ENCODE results near the gene HHAT. TPM values are rescaled to one million over a fixed set of nuclear protein-coding genes. Genes with fewer than 3 reads are reported as not detected.

Gene HHAT
- total RNA-seq, 1 donor from 2014 or later = 11.4 TPM

- no peaks in the 10 kb centered on the region for H3K9me3 Mint-ChIP-seq (ENCODE audit: unreplicated experiment)
- peaks cover 52% of the 10 kb centered on the region for H3K4me1 Mint-ChIP-seq (ENCODE audit: low read depth, unreplicated experiment)
- Histone ChIP-seq H3K9ac (ENCODE audit: low read length) (no peak overlapping the region), H3K36me3 (ENCODE audit: insufficient read depth, low read length) (no peaks in the 10 kb centered on the region), H3K4me1 (ENCODE audit: insufficient read depth, low read length) (peaks cover 25% of the 10 kb centered on the region), H3K27me3 (ENCODE audit: insufficient read depth, low read length) (peaks cover 2% of the 10 kb centered on the region), H4K20me1 (ENCODE audit: insufficient read depth, low read length) (no peaks in the 10 kb centered on the region), H2AFZ (ENCODE audit: low read depth, low read length) (no peak overlapping the region), H3K4me2 (ENCODE audit: low read length) (no peak overlapping the region), H3K79me2 (ENCODE audit: insufficient read depth, low read length) (no peaks in the 10 kb centered on the region), H3K27ac (ENCODE audit: low read depth, low read length) (no peak overlapping the region), H3K9me3 (ENCODE audit: insufficient read depth, low read depth, low read length) (no peaks in the 10 kb centered on the region), H3K4me3 (ENCODE audit: insufficient read depth, low read depth, low read length) (no peak overlapping the region)
- no peaks in the 10 kb centered on the region for H3K36me3 Mint-ChIP-seq (ENCODE audit: low read depth, unreplicated experiment)
- no peak overlapping the region for H3K4me3 Mint-ChIP-seq (ENCODE audit: unreplicated experiment)
- peaks cover 1% of the 10 kb centered on the region for H3K27me3 Mint-ChIP-seq (ENCODE audit: low read depth, unreplicated experiment)
- DNase-seq (ENCODE audit: low read depth) (peak; percentile 70), FAIRE-seq (peak; percentile 37)
- TF ChIP-seq CTCF (IDR thresholded peaks at IDR 0.05; ENCODE audit: insufficient read depth, low read depth, low read length) (no peak), EZH2 (IDR thresholded peaks at IDR 0.05; ENCODE audit: insufficient read depth, low read length) (no peak)
- H3K27ac Mint-ChIP-seq (ENCODE audit: unreplicated experiment) = no peak overlapping the region
Measured at GRCh38 chr1:210397252-210397651, 68.5 kb downstream of the HHAT start.

- Mint-ChIP-seq H3K9me3 (ENCODE audit: unreplicated experiment) (no peaks in the 10 kb centered on the region), H3K27me3 (ENCODE audit: low read depth, unreplicated experiment) (peaks cover 2% of the 10 kb centered on the region), H3K27ac (ENCODE audit: unreplicated experiment) (no peak overlapping the region), H3K36me3 (ENCODE audit: low read depth, unreplicated experiment) (no peaks in the 10 kb centered on the region), H3K4me3 (ENCODE audit: unreplicated experiment) (no peak overlapping the region), H3K4me1 (ENCODE audit: low read depth, unreplicated experiment) (peaks cover 53% of the 10 kb centered on the region)
- no peak for TF ChIP-seq CTCF (IDR thresholded peaks at IDR 0.05; ENCODE audit: insufficient read depth, low read depth, low read length)
- Histone ChIP-seq H3K36me3 (ENCODE audit: insufficient read depth, low read length) (no peaks in the 10 kb centered on the region), H3K79me2 (ENCODE audit: insufficient read depth, low read length) (no peaks in the 10 kb centered on the region), H3K27me3 (ENCODE audit: insufficient read depth, low read length) (peaks cover 2% of the 10 kb centered on the region), H3K4me1 (ENCODE audit: insufficient read depth, low read length) (peaks cover 25% of the 10 kb centered on the region), H4K20me1 (ENCODE audit: insufficient read depth, low read length) (no peaks in the 10 kb centered on the region), H3K27ac (ENCODE audit: low read depth, low read length) (no peak overlapping the region), H3K4me3 (ENCODE audit: insufficient read depth, low read depth, low read length) (no peak overlapping the region), H2AFZ (ENCODE audit: low read depth, low read length) (no peak overlapping the region), H3K4me2 (ENCODE audit: low read length) (no peak overlapping the region), H3K9ac (ENCODE audit: low read length) (no peak overlapping the region), H3K9me3 (ENCODE audit: insufficient read depth, low read depth, low read length) (no peaks in the 10 kb centered on the region)
- FAIRE-seq (no peak), DNase-seq (ENCODE audit: low read depth) (no peak)
Measured at GRCh38 chr1:210397681-210398080, 69.0 kb downstream of the HHAT start.

- Mint-ChIP-seq H3K27me3 (ENCODE audit: low read depth, unreplicated experiment) (peaks cover 2% of the 10 kb centered on the region), H3K9me3 (ENCODE audit: unreplicated experiment) (no peaks in the 10 kb centered on the region), H3K27ac (ENCODE audit: unreplicated experiment) (no peak overlapping the region), H3K36me3 (ENCODE audit: low read depth, unreplicated experiment) (no peaks in the 10 kb centered on the region), H3K4me3 (ENCODE audit: unreplicated experiment) (no peak overlapping the region), H3K4me1 (ENCODE audit: low read depth, unreplicated experiment) (peaks cover 45% of the 10 kb centered on the region)
- Histone ChIP-seq H3K9ac (ENCODE audit: low read length) (no peak overlapping the region), H3K9me3 (ENCODE audit: insufficient read depth, low read depth, low read length) (no peaks in the 10 kb centered on the region), H3K27ac (ENCODE audit: low read depth, low read length) (no peak overlapping the region), H3K4me1 (ENCODE audit: insufficient read depth, low read length) (peaks cover 20% of the 10 kb centered on the region), H3K36me3 (ENCODE audit: insufficient read depth, low read length) (no peaks in the 10 kb centered on the region), H3K27me3 (ENCODE audit: insufficient read depth, low read length) (peaks cover 2% of the 10 kb centered on the region), H3K4me2 (ENCODE audit: low read length) (no peak overlapping the region), H3K4me3 (ENCODE audit: insufficient read depth, low read depth, low read length) (no peak overlapping the region), H2AFZ (ENCODE audit: low read depth, low read length) (no peak overlapping the region), H3K79me2 (ENCODE audit: insufficient read depth, low read length) (no peaks in the 10 kb centered on the region), H4K20me1 (ENCODE audit: insufficient read depth, low read length) (no peaks in the 10 kb centered on the region)
- no peak for TF ChIP-seq EZH2 (IDR thresholded peaks at IDR 0.05; ENCODE audit: insufficient read depth, low read length)
- no peak for TF ChIP-seq CTCF (IDR thresholded peaks at IDR 0.05; ENCODE audit: insufficient read depth, low read depth, low read length)
- DNase-seq (ENCODE audit: low read depth) = no peak
- no peak for FAIRE-seq
Measured at GRCh38 chr1:210398466-210398865, 69.8 kb downstream of the HHAT start.
